Measurements from ENCODE around the gene CCDC74B.
"Not testable (repeated sequence)": the region's sequence is repeated elsewhere in the genome, so short reads cannot be mapped to it uniquely, and the experiment has no call there.

Gene CCDC74B

GRCh38 chr2:130152816-130153595 is 8.1 kb upstream of the CCDC74B start:
- DNase-seq (ENCODE audit: low read depth), result no peak
- no peak overlapping the region for H3K4me3 ChIP-seq (ENCODE audit: low read length)
- no peak for TF ChIP-seq CTCF (conservative IDR thresholded peaks at IDR 0.05; ENCODE audit: low read depth, low read length)

- H3K4me3 ChIP-seq (ENCODE audit: low read length); DNase-seq (ENCODE audit: low read depth): not testable (repeated sequence)
These were observed 7.4 kb upstream of the CCDC74B start for GRCh38 chr2:130152136-130152815.

DNA sequence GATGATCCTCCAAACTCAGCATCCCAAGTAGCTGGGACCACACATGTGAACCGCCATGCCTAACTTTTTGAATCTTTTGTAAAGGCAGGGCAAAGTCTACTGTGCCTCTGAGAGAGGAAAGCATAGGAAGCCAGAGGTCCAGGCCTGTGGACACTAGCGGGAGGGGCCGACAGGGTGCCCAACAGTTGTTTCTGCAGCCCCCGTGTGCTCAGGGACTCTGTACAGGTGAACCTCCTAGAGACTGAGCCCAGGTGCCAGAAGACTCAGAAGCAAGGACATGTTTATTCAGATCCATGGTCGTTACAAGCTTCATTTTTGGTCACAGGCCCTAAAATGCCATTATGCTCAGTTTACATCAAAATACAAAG is 6.2 kb upstream of the CCDC74B start:
- DNase-seq (ENCODE audit: low read depth); H3K4me3 ChIP-seq (ENCODE audit: low read length): not testable (repeated sequence)

- H3K4me3 ChIP-seq (ENCODE audit: low read length), result no peak overlapping the region
- no peak for TF ChIP-seq CTCF (conservative IDR thresholded peaks at IDR 0.05; ENCODE audit: low read depth, low read length)
- DNase-seq (ENCODE audit: low read depth), result no peak
These were observed 5.6 kb upstream of the CCDC74B start for GRCh38 chr2:130150181-130151144.

GRCh38 chr2:130148515-130148914 is 3.6 kb upstream of the CCDC74B start:
- not testable (repeated sequence) for DNase-seq (ENCODE audit: low read depth); H3K4me3 ChIP-seq (ENCODE audit: low read length)

DNA sequence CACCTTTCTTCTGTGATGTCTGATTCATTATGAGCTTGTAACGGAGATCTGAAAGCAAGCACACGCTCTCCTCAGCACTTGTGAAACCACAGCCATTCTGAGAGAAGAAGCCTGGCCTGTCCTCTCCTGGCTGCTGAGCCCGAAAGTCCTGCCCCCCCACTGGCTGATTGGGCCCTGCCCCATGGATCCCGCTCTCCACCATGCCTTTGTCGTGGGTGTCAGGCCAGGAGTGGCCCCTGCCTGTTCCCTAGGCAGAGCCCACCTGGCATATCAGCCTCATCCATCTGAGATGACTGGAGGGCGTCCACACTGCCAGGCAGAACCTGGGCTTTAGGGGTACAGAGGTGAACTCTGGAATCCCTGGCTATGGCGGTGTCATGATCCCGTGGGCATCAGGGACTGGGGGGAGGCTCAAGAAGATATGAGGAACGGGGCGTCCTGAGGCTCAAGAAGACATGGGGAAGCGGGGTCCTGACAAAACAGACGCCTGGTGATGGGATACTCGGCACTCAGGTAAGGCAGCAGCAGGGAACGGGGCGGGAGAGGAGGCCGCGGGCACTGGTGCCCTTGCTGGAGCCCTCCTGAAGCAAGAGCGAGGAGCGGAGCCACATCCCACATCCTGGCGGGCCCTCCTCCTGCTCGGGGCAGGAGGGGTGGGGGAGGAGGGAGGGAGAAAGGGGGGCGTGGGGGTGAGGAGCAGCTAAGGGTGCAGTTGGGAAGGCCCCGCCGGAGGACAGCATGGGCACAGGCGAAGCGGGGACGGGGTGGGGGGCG is 1.5 kb downstream of the CCDC74B start:
- DNase-seq (ENCODE audit: low read depth), result not testable (repeated sequence)
- H3K4me3 ChIP-seq (ENCODE audit: low read length), result peak overlapping the region; percentile 35

DNA sequence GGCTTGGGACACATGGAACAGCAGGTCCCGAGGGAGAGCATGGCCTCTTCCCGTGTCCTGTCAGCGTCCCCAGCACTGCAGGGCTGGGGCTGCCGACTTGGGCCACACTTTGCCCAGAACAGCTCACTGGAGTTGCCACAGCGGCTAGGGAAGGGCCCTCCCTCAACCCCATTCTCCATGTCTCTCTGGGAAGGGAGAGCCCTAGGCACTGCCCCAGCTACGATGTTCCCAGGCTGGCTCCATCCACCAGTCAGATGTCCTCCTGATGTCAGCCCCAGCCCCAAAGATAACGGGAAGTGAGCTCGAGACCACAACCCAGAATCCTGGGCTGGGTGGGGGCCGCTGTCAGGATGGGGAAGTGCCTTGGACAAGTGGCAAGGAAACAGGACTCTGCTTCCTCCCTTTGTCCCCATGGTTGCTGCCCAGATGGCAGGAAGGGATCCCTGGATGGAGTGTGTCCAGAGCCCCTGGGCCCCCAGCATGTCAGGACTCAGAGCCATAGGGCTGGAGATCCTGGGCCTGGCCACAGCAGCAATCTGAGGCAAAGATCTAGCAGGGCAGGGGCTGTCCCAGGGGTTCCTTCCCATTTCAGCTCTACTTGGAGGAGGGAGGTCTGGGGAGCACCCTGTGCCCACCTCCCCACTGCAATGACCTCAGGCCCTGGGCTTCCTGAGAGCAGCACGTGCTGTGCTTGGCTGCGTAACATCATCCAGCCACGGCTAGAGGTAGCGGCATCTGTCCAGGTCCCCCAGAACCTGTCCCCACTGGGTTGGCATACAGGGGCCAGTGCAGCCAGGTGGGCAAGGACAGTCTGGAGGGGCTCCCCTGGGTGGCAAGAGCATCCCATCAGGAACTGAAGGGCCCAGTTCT is 2.3 kb downstream of the CCDC74B start:
- not testable (repeated sequence) for H3K4me3 ChIP-seq (ENCODE audit: low read length); DNase-seq (ENCODE audit: low read depth)

- not testable (repeated sequence) for H3K4me3 ChIP-seq (ENCODE audit: low read length); DNase-seq (ENCODE audit: low read depth)
These were observed 3.1 kb downstream of the CCDC74B start for GRCh38 chr2:130141645-130142370.

DNA sequence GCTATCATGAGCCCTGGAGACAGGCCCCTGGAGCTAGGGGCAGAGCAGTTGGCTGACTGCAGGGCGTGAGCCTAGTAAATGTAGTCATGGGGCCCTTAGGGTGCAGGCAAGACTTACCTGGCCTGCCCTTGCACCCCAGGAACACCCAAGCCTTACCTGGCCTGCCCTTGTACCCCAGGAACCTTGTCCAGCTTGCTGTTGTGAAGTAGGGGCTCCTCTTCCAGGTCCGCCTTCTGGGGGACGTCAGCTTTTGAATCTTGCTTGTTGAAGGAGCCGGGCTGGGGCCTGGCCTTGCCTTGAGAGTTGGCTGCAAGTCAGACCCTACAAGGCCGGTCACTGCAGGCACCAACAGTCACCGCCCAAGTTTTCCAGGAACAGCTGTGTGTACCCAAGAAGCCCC is 3.9 kb downstream of the CCDC74B start:
- H3K4me3 ChIP-seq (ENCODE audit: low read length); DNase-seq (ENCODE audit: low read depth): not testable (repeated sequence)

DNA sequence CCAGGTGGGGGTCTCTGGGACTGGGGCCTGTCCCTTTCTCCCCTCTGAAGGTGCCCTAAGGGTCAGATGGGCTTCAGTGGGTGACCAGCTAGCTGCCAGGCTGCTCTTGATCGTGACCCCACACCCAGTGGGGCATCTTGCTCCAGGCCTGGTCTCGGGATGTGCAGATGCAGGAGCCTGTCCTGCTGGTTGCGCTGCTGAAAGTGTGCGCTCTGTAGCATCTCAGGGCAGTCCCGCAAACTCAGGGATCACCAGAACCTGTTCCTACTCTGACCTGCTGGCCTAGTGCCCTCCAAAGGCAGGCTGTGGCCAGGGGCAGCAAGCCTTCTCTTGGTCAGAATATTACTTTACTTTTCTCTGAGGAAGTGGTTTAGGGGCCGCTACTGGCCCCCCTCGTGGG is 4.4 kb downstream of the CCDC74B start:
- not testable (repeated sequence) for H3K4me3 ChIP-seq (ENCODE audit: low read length); DNase-seq (ENCODE audit: low read depth)

GRCh38 chr2:130139331-130140280 is 5.3 kb downstream of the CCDC74B start:
- DNase-seq (ENCODE audit: low read depth); H3K4me3 ChIP-seq (ENCODE audit: low read length): not testable (repeated sequence)

- not testable (repeated sequence) for H3K4me3 ChIP-seq (ENCODE audit: low read length); DNase-seq (ENCODE audit: low read depth)
These were observed 6.1 kb downstream of the CCDC74B start for GRCh38 chr2:130138841-130139251.

DNA sequence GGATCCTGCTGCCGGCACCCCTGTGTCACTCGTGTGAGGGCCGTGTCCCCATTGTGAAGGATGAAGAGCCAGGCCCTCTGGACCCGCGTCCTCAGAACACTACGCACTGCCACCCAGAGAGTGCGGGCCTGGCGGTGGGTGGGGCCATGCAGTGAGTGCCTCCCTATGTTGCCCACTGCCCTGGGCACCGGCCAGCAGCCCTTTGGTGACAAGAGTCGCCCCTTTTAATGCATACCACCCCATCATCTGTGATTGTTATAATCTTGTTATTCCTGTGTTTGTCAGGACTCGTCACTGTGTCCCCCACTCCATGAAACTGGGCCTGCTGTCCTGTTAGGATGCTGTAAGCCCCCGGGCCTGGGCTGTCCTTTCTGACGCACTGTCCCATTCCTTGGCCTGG is 6.6 kb downstream of the CCDC74B start:
- DNase-seq (ENCODE audit: low read depth); H3K4me3 ChIP-seq (ENCODE audit: low read length): not testable (repeated sequence)

Data from retinal pigment epithelial cell (primary cell).